HepG2 (cell line): ENCODE data around the gene RNU7-1. TPM values are rescaled to one million over a fixed set of nuclear protein-coding genes. Genes with fewer than 3 reads are reported as not detected.

Experiments
- ATAC-seq: fragments of 200-7000 bp; cut with Tn5 transposase; 3 replicates; pipeline ENCODE4 v1.9.1; 2020; ENCODE audit warnings: mild to moderate bottlenecking, moderate library complexity
- BruUV-seq: library from RNA; stranded (reverse); fragments of 400-500 nt; replicated peaks from 2 replicates; lab custom pipeline; 2021; lab: Mats Ljungman, UMichigan
- CTCF ChIA-PET: fragments of 300-600 bp; formaldehyde crosslinking; extraction: SDS; loops from one replicate; lab custom pipeline; 2021; ENCODE audit warnings: low total read pairs, inconsistent platforms, low intra/inter-chr PET ratio; lab: Yijun Ruan, JAX
- POLR2A ChIA-PET: fragments of 350-600 bp; sonication (Branson Sonifier 250); formaldehyde crosslinking; loops from one replicate; lab custom pipeline; 2020; ENCODE audit warnings: antibody characterized with exemption, inconsistent platforms; lab: Yijun Ruan, JAX
- DNase-seq: peaks from one replicate; pipeline ENCODE4 v3.0.0-alpha.2; 2015; ENCODE audit warnings: low spot score
- FAIRE-seq: peaks from 3 replicates; lab custom pipeline; 2011; peaks lifted over from hg19 to GRCh38; lab: Jason Lieb, UNC
- H2AFZ ChIP-seq: one replicate; pipeline ENCODE4 v1.6.1; 2011; ENCODE audit warnings: low read length, inconsistent platforms
- H3K27ac ChIP-seq: fragments of 300-600 bp; 3 replicates; pipeline ENCODE4 v1.8.0; 2011; ENCODE audit warnings: mixed run types, mild to moderate bottlenecking, mixed read lengths, low read length, inconsistent platforms; ENCODE audit not compliant: insufficient read depth; ENCODE audit errors: extremely low read length
- H3K27me3 ChIP-seq, 2 experiments: fragments of 200-600 bp in 1 of 2; 2 replicates in 1 of 2; 3 replicates in 1 of 2; pipeline versions ENCODE4 v1.6.0 to v1.8.0; 2011; ENCODE audit warnings: low read length in 2 of 2, mild to moderate bottlenecking in 2 of 2, moderate library complexity in 2 of 2, inconsistent platforms in 1 of 2; ENCODE audit not compliant: insufficient read depth in 2 of 2, control insufficient read depth in 1 of 2
- H3K36me3 ChIP-seq, 2 experiments: fragments of 200-600 bp in 1 of 2; replicated peaks in 1 of 2; 2 replicates in 1 of 2; 3 replicates in 1 of 2; pipeline versions ENCODE4 v1.5.1 to v1.8.0; 2011; ENCODE audit warnings: low read length in 2 of 2, inconsistent platforms in 1 of 2; ENCODE audit not compliant: insufficient read depth in 2 of 2, control insufficient read depth in 1 of 2
- H3K4me1 ChIP-seq: 2 replicates; pipeline ENCODE4 v1.5.1; 2012; ENCODE audit warnings: low read length, inconsistent platforms; ENCODE audit not compliant: insufficient read depth
- H3K4me2 ChIP-seq: 2 replicates; pipeline ENCODE4 v1.6.0; 2011; ENCODE audit warnings: low read depth, low read length, inconsistent platforms
- H3K4me3 ChIP-seq, 3 experiments: fragments of 200-600 bp in 1 of 3; sonication (generic), shearing (Covaris generic) in 1 of 3; replicated peaks in 1 of 3; 2 replicates each; pipeline ENCODE4 v1.5.1; 2011 to 2016; ENCODE audit warnings: low read length in 3 of 3, inconsistent platforms in 2 of 3, low read depth in 2 of 3, mild to moderate bottlenecking in 2 of 3, control low read depth in 1 of 3, mixed read lengths in 1 of 3; ENCODE audit not compliant: insufficient read depth in 1 of 3
- H3K79me2 ChIP-seq: one replicate; pipeline ENCODE4 v1.6.1; 2011; ENCODE audit warnings: low read length, inconsistent platforms; ENCODE audit not compliant: insufficient read depth
- H3K9ac ChIP-seq: 2 replicates; pipeline ENCODE4 v1.6.0; 2011; ENCODE audit warnings: mild to moderate bottlenecking, low read depth, low read length, inconsistent platforms; ENCODE audit not compliant: insufficient read depth
- H3K9me3 ChIP-seq: 2 replicates; pipeline ENCODE4 v1.5.1; 2012; ENCODE audit warnings: mild to moderate bottlenecking, low read length
- H4K20me1 ChIP-seq: 2 replicates; pipeline ENCODE4 v1.6.0; 2011; ENCODE audit warnings: inconsistent platforms, mild to moderate bottlenecking, low read length, moderate library complexity; ENCODE audit not compliant: insufficient read depth
- AHR ChIP-seq: IDR thresholded peaks from 2 replicates; pipeline ENCODE4 v1.6.1; 2018; ENCODE audit warnings: missing genetic modification reagents, missing compliant biosample characterization
- HCFC1 ChIP-seq: fragments of 150-350 bp; IDR thresholded peaks from 2 replicates; pipeline ENCODE4 v1.6.1; 2014; ENCODE audit warnings: low read depth, low read length
- NFKBIZ ChIP-seq: IDR thresholded peaks from 2 replicates; pipeline ENCODE4 v1.6.1; 2018; ENCODE audit warnings: missing genetic modification reagents, missing compliant biosample characterization
- SIN3B ChIP-seq: fragments of 150-350 bp; IDR thresholded peaks from 2 replicates; pipeline ENCODE4 v1.6.1; 2014; ENCODE audit warnings: low read length
- TCF7L2 ChIP-seq: IDR thresholded peaks from 2 replicates; pipeline ENCODE4 v1.6.1; 2011; ENCODE audit warnings: mild to moderate bottlenecking, low read depth, low read length, moderate library complexity
- ZNF138 ChIP-seq: sonication (generic); formaldehyde crosslinking; IDR thresholded peaks from 2 replicates; pipeline ENCODE4 v1.5.0; 2020; ENCODE audit warnings: mild to moderate bottlenecking, low read depth, missing genetic modification reagents
- ZNF629 ChIP-seq: sonication (generic); formaldehyde crosslinking; conservative IDR thresholded peaks from 2 replicates; pipeline ENCODE4 v1.5.0; 2020; ENCODE audit warnings: missing genetic modification reagents
- WGBS: methylation state at CpG from one replicate; pipeline ENCODE4 v1.1.6; 2017; ENCODE audit warnings: low lambda C conversion rate; 5-methylcytosine and 5-hydroxymethylcytosine counted together
- in situ Hi-C: cut with HindIII; loops from 2 replicates; pipeline ENCODE4 v1.10.0; 2017; ENCODE audit warnings: low pct_unique_long_range_greater_than_20kb; ENCODE audit not compliant: extremely low pct_ligation_motif_present
- intact Hi-C: fragments of 100-400 bp; cut with micrococcal nuclease; formaldehyde crosslinking; loops from one replicate; pipeline ENCODE4 v1.10.0; 2022; ENCODE audit not compliant: unreplicated experiment
- polyA plus RNA-seq, 8 experiments: library from polyadenylated mRNA; depleted of rRNA in 3 of 8; stranded (reverse) in 7 of 8; unstranded in 1 of 8; fragments of >200 nt; fragmentation: Illumina TruSeq in 4 of 8; extraction: Trizol in 4 of 8; gene quantifications; 2 replicates each; pipeline versions ENCODE4 v1.2.1 to v1.2.3, GENCODE V29; 2011 to 2016; ENCODE audit warnings: low read depth in 4 of 8, missing spikeins in 1 of 8, mixed read lengths in 1 of 8; ENCODE audit not compliant: insufficient read depth in 1 of 8
- total RNA-seq, 5 experiments: library from RNA; depleted of rRNA; stranded (reverse); fragments of >200 nt; fragmentation: Illumina TruSeq; extraction: Trizol; gene quantifications; 2 replicates each; pipeline ENCODE4 v1.2.3, GENCODE V29; 2016; ENCODE audit warnings: low read depth in 1 of 5
- TF ChIP-seq, protein P1 (sequence below): sonication (generic); formaldehyde crosslinking; IDR thresholded peaks from 2 replicates; pipeline ENCODE4 v1.4.0; 2020; ENCODE audit warnings: missing genetic modification reagents, borderline replicate concordance

The RNU7-1 gene
- total and polyA plus RNA-seq, 2 of the 13 experiments (the other 11 are each of a cell fraction or from before 2014, with no cell fraction given): not detected

DNA sequence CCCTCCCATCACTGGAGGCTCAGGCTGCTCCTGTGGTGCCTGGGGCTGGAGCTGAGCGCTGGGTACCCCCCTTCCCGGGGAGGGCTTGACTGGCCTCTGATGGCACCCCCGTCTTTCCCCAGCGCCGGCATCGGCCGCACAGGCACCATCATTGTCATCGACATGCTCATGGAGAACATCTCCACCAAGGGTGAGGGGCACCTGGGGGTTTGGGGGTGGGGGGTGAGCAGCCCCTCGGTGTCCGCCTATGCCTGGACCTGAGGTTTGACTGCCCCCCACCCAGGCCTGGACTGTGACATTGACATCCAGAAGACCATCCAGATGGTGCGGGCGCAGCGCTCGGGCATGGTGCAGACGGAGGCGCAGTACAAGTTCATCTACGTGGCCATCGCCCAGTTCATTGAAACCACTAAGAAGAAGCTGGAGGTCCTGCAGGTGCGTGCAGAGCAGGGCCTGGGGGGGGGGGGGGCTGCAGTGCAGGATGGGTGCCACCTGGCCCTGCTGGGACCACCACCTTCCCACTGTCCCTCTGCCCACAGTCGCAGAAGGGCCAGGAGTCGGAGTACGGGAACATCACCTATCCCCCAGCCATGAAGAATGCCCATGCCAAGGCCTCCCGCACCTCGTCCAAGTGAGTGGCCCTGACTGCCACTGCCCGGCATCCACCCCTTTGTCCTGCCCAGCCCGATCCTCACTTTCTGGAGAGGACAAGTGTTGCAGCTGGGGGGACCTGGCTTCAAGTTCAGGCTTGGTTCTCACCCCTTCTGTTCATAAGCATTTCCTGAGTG lies 16.4 kb downstream of the RNU7-1 start:
- no peaks in the 10 kb centered on the region; a peak in 1 of 5 replicates for H3K36me3 ChIP-seq
- CTCF ChIA-PET: no interaction called here

More for the DNA sequence above, 16.4 kb downstream of the RNU7-1 start:
- in situ Hi-C loops (no loop called here), intact Hi-C loops (no loop called here)
- Histone ChIP-seq H3K9ac (no peak overlapping the region), H3K4me3 (no peak overlapping the region), H3K27ac (no peak overlapping the region), H3K4me2 (no peak overlapping the region), H4K20me1 (no peaks in the 10 kb centered on the region), H2AFZ (no peak overlapping the region), H3K4me1 (peaks cover 33% of the 10 kb centered on the region), H3K9me3 (no peaks in the 10 kb centered on the region), H3K79me2 (no peaks in the 10 kb centered on the region), H3K27me3 (no peaks in the 10 kb centered on the region)
- ATAC-seq (no peak), FAIRE-seq (no peak), DNase-seq (no peak)
- POLR2A ChIA-PET: interaction anchor here (3.4 to 8.0 kb wide), 2 partner anchors 14 to 58 kb away, joined by 16 to 180 read pairs; partner anchors contain the start of genes C12orf57, LPCAT3 and RNU7-1
- WGBS: 92% methylated on average over 13 of the region's 26 CpGs
- BruUV-seq: no TSS peak
- no peak for TF ChIP-seq SIN3B
- TF ChIP-seq AHR (CRISPR knock-in tag): no peak
- no peak for TF ChIP-seq TCF7L2
- TF ChIP-seq HCFC1: no peak
- no peak for TF ChIP-seq NFKBIZ
- TF ChIP-seq ZNF629: no peak
- TF ChIP-seq ZNF138 (CRISPR knock-in tag): no peak
- TF ChIP-seq, protein P1, sequence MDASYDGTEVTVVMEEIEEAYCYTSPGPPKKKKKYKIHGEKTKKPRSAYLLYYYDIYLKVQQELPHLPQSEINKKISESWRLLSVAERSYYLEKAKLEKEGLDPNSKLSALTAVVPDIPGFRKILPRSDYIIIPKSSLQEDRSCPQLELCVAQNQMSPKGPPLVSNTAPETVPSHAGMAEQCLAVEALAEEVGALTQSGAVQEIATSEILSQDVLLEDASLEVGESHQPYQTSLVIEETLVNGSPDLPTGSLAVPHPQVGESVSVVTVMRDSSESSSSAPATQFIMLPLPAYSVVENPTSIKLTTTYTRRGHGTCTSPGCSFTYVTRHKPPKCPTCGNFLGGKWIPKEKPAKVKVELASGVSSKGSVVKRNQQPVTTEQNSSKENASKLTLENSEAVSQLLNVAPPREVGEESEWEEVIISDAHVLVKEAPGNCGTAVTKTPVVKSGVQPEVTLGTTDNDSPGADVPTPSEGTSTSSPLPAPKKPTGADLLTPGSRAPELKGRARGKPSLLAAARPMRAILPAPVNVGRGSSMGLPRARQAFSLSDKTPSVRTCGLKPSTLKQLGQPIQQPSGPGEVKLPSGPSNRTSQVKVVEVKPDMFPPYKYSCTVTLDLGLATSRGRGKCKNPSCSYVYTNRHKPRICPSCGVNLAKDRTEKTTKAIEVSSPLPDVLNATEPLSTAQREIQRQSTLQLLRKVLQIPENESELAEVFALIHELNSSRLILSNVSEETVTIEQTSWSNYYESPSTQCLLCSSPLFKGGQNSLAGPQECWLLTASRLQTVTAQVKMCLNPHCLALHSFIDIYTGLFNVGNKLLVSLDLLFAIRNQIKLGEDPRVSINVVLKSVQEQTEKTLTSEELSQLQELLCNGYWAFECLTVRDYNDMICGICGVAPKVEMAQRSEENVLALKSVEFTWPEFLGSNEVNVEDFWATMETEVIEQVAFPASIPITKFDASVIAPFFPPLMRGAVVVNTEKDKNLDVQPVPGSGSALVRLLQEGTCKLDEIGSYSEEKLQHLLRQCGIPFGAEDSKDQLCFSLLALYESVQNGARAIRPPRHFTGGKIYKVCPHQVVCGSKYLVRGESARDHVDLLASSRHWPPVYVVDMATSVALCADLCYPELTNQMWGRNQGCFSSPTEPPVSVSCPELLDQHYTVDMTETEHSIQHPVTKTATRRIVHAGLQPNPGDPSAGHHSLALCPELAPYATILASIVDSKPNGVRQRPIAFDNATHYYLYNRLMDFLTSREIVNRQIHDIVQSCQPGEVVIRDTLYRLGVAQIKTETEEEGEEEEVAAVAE (CRISPR knock-in tag): no peak
